Lower lobe of right lung (tissue), 2 donors: Measurements from ENCODE around the gene NEMP1. TPM values are rescaled to one million over a fixed set of nuclear protein-coding genes. Genes with fewer than 3 reads are reported as not detected.
"Not testable (repeated sequence)": the region's sequence is repeated elsewhere in the genome, so short reads cannot be mapped to it uniquely, and the experiment has no call there.

ENCODE experiments used
- ATAC-seq, 2 donors: fragments of 200-7000 bp; cut with Tn5 transposase; one replicate each; pipeline ENCODE4 v1.9.1; 2020 to 2022; ENCODE audit warnings: mild to moderate bottlenecking in 2 of 2, moderate library complexity in 2 of 2
- DNase-seq: peaks from one replicate; pipeline ENCODE4 v3.0.0-alpha.2; 2020
- H3K27ac ChIP-seq: fragments of 200-600 bp; one replicate; pipeline ENCODE4 v1.8.0; 2022
- H3K27me3 ChIP-seq: fragments of 200-600 bp; one replicate; pipeline ENCODE4 v1.8.0; 2022; ENCODE audit warnings: low read depth
- H3K36me3 ChIP-seq: fragments of 200-600 bp; one replicate; pipeline ENCODE4 v1.8.0; 2022; ENCODE audit warnings: mild to moderate bottlenecking
- H3K4me1 ChIP-seq: fragments of 200-600 bp; one replicate; pipeline ENCODE4 v1.8.0; 2022
- H3K4me3 ChIP-seq: fragments of 200-600 bp; one replicate; pipeline ENCODE4 v1.8.0; 2022; ENCODE audit warnings: mild to moderate bottlenecking
- H3K9me3 ChIP-seq: fragments of 200-600 bp; one replicate; pipeline ENCODE4 v1.8.0; 2022
- intact Hi-C: fragments of 100-400 bp; cut with DNase I; formaldehyde crosslinking; loops from one replicate; pipeline ENCODE4 v1.11.0; 2022
- total RNA-seq: library from RNA; stranded (reverse); fragmentation: NEBNext Ultra II Directional; extraction: Animal tissue kit (Norgen Biotek cat#: 25700); gene quantifications from one replicate; pipeline ENCODE4 v1.2.1, GENCODE V29; 2021
- TF ChIP-seq, protein P1 (sequence below): fragments of 200-600 bp; IDR thresholded peaks from one replicate; pipeline ENCODE4 v1.8.0; 2022; ENCODE audit warnings: antibody characterized with exemption, mild to moderate bottlenecking
- donor health status: DM: no; HTN: yes; CAD: no; lungs with severe emphysema.

The NEMP1 gene
- total RNA-seq, 1 donor from 2014 or later, result 19.1 TPM

DNA sequence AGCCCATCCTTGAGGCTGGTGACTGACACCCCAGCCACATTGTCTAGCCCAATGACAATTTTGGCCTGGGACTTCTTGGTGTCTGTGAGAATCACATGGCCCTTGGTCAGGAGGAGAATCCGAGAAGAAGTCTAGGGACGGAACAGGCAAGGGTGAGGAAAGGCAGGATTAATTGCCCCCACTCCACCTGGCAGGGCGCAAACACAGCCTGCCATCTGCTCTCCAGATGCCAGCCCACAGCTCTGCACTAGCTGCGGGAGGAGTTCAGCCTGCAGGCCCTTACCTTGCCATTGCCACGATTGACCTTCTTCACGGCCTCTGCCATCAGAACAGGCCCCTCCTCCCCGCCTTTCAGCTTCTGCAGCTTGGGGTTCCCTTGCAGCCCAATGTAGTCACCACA is 49.1 kb downstream of the NEMP1 start:
- ATAC-seq (no peak), DNase-seq (no peak)
- no peaks in the 10 kb centered on the region for H3K36me3 ChIP-seq
- intact Hi-C loops, result no loop called here
- no peaks in the 10 kb centered on the region for H3K27me3 ChIP-seq
- H3K4me1 ChIP-seq, result peaks cover 8% of the 10 kb centered on the region
- no peak overlapping the region for H3K27ac ChIP-seq
- H3K4me3 ChIP-seq, result no peak overlapping the region
- H3K9me3 ChIP-seq, result no peaks in the 10 kb centered on the region
- TF ChIP-seq, protein P1, sequence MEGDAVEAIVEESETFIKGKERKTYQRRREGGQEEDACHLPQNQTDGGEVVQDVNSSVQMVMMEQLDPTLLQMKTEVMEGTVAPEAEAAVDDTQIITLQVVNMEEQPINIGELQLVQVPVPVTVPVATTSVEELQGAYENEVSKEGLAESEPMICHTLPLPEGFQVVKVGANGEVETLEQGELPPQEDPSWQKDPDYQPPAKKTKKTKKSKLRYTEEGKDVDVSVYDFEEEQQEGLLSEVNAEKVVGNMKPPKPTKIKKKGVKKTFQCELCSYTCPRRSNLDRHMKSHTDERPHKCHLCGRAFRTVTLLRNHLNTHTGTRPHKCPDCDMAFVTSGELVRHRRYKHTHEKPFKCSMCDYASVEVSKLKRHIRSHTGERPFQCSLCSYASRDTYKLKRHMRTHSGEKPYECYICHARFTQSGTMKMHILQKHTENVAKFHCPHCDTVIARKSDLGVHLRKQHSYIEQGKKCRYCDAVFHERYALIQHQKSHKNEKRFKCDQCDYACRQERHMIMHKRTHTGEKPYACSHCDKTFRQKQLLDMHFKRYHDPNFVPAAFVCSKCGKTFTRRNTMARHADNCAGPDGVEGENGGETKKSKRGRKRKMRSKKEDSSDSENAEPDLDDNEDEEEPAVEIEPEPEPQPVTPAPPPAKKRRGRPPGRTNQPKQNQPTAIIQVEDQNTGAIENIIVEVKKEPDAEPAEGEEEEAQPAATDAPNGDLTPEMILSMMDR, result no peak

DNA sequence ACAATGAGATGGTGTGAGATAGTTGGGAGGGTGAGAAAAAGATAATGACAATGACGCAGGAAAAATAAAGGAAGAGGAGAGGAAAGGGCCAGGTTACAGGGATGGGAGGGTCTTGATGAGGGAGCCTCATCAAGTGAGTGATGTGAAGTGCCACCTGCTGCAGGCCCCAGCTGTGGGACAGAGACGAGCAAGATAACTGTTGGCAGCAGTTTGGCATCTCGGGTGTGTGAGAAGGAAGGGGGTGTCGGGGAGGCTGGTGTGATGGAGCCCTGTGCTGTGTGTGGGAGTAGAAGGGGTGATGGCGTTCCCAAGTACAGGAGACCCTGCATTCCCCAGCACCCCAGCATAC is 50.8 kb downstream of the NEMP1 start:
- no peak for DNase-seq
- no peaks in the 10 kb centered on the region for H3K36me3 ChIP-seq
- intact Hi-C loops, result no loop called here
- no peaks in the 10 kb centered on the region for H3K27me3 ChIP-seq
- H3K4me1 ChIP-seq, result peaks cover 8% of the 10 kb centered on the region
- ATAC-seq, result peak in 1 of 2 donors; percentile 9
- H3K4me3 ChIP-seq, result no peak overlapping the region
- no peaks in the 10 kb centered on the region for H3K9me3 ChIP-seq
- no peak overlapping the region for H3K27ac ChIP-seq
- TF ChIP-seq, protein P1, result no peak

DNA sequence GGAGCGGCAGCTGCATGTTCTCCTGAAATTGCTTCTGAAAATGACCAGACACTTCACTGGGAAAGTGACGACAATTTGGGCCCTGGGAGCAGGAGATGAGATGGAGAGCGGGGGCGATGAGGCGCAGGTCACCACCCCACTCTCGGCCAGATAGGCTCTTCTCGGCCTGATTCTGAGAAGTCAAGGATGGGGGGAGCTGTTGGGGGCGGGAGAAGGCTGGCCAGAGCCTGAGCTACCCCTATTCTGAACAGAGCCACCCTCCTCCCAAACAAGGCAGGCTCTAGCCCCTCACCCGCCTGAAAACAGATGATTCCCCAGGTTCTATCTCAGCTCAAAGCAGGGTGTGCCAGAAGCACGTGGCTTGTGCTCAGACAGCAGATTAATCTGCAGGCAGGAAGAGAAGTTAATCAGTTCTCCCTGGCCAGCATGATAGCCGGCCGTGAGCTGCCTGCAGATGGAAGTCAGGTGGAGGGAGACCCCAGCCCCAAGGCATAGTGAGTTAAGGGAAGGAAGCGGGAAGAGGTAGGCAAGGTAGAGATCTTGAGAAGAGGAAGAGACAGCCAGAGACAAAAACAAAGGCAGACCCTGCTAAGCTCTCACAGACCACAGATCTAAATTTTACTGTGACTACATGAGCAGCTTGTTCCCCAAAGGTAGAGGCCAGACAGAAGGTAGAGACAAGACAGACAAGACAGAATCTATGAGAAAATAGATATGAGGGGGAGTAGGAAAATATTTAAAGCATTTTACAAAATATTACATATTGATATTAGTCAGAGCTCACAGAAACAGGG is 51.4 kb downstream of the NEMP1 start:
- no peaks in the 10 kb centered on the region for H3K9me3 ChIP-seq
- DNase-seq (no peak), ATAC-seq (no peak)
- TF ChIP-seq, protein P1, result no peak
- intact Hi-C loops, result no loop called here
- H3K4me3 ChIP-seq, result no peak overlapping the region
- no peaks in the 10 kb centered on the region for H3K36me3 ChIP-seq
- H3K27ac ChIP-seq, result no peak overlapping the region
- H3K27me3 ChIP-seq, result no peaks in the 10 kb centered on the region
- peaks cover 8% of the 10 kb centered on the region for H3K4me1 ChIP-seq

DNA sequence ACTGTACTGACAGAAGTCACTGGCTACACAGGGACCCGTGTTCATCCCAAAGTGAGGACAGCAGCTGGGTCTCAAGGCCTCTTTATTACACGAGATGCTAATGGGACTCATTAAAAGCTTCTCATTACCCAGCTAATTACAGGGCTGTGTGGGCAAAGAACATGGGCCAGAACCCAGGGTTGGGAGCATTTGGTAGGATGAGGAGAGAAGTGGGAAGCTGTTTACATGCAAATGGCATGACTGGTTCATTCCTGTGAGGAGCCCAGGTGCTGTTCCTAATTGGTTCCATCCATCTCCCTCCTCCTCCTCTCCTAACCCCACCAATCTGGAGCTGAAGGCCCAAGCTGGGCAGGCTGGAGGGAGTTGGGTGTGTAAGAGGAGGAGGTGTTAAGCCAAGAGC is 53.4 kb downstream of the NEMP1 start:
- intact Hi-C loops, result no loop called here
- H3K9me3 ChIP-seq, result no peaks in the 10 kb centered on the region
- no peak overlapping the region for H3K4me3 ChIP-seq
- TF ChIP-seq, protein P1, result no peak
- no peak for ATAC-seq
- no peak for DNase-seq
- no peaks in the 10 kb centered on the region for H3K27me3 ChIP-seq
- no peak overlapping the region for H3K27ac ChIP-seq
- no peaks in the 10 kb centered on the region for H3K36me3 ChIP-seq
- no peaks in the 10 kb centered on the region for H3K4me1 ChIP-seq

DNA sequence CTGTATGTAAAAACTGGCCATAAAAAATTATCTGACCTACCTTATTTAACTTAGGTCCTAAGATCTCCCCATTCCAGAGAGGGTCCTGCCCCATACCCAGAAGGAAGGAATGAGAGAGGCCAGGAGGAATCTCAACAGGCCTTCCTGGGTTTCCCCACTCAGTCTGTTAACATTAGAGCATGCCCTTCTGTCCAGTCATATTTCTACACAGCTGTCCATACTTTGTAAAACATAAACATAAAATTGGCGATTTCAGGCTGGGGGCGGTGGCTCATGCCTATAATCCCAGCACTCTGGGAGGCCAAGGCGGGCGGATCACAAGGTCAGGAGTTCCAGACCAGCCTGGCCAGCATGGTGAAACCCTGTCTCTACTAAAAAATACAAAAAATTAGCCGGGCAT is 56.3 kb downstream of the NEMP1 start:
- H3K27me3 ChIP-seq, intact Hi-C loops, H3K36me3 ChIP-seq, H3K9me3 ChIP-seq, H3K27ac ChIP-seq, ATAC-seq, H3K4me3 ChIP-seq, DNase-seq, H3K4me1 ChIP-seq: not testable (repeated sequence)

DNA sequence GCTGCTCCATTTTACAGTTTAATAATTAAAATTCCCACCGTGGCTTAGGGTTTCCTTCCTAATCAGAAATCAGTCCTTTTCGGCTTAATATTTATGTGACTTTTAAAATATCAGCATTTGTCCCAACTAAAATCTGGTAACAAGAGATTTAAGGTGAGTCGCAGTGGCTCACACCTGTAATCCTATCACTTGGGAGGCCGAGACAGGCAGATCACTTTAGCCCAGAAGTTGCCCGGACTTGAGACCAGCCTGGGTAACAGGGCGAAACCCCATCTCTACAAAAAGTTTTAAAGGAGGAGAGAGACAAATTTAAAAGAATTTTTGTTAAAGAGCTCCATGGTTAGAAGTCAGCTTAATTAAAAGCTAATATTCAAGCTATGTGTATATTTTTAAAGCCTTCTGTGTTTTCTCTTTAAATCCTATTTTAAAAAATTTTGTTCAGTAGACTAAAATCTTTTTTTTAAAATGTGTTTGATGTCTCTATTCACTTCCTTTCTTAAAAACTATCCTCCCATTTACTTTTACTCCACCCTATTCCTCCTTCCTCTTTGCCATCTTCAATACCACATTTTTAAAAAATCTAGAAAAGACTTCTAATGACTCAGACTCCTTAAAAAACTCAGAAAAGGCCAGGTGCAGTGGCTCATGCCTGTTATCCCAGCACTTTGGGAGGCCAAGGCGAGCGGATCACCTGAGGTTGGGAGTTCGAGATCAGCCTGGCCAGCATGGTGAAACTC is 58.4 kb downstream of the NEMP1 start:
- H3K9me3 ChIP-seq, result no peaks in the 10 kb centered on the region
- TF ChIP-seq, protein P1, result no peak
- DNase-seq (no peak), ATAC-seq (no peak)
- H3K36me3 ChIP-seq, result no peaks in the 10 kb centered on the region
- H3K27me3 ChIP-seq, result peaks cover 9% of the 10 kb centered on the region
- no peaks in the 10 kb centered on the region for H3K4me1 ChIP-seq
- intact Hi-C loops, result no loop called here
- H3K4me3 ChIP-seq, result no peak overlapping the region
- no peak overlapping the region for H3K27ac ChIP-seq
